Dedifferentiated amniotic fluid mesenchymal stem cell (primary cell): ENCODE measurements around the gene SLC32A1.
A peak's percentile ranks its signal among the peaks of the same experiment; 100 is the strongest.

ENCODE experiments used
- DNase-seq: peaks from one replicate; pipeline ENCODE4 v3.0.0-alpha.2; 2016; ENCODE audit errors: extremely low spot score

The SLC32A1 gene

GRCh38 chr20:38725931-38726803 lies 1.9 kb downstream of the SLC32A1 start:
- DNase-seq, result no peak

- DNase-seq, result no peak
Observed at GRCh38 chr20:38726804-38727606, 2.7 kb downstream of the SLC32A1 start.

- no peak for DNase-seq
Observed at GRCh38 chr20:38727607-38728190, 3.4 kb downstream of the SLC32A1 start.

GRCh38 chr20:38728191-38728781 lies 4.0 kb downstream of the SLC32A1 start:
- no peak for DNase-seq

GRCh38 chr20:38728911-38729642 lies 4.8 kb downstream of the SLC32A1 start:
- DNase-seq, result no peak

- no peak for DNase-seq
Observed at GRCh38 chr20:38729767-38730166, 5.5 kb downstream of the SLC32A1 start.

- no peak for DNase-seq
Observed at GRCh38 chr20:38730167-38730988, 6.1 kb downstream of the SLC32A1 start.

GRCh38 chr20:38730989-38731737 lies 6.9 kb downstream of the SLC32A1 start:
- DNase-seq, result no peak

GRCh38 chr20:38731738-38732113 lies 7.4 kb downstream of the SLC32A1 start:
- no peak for DNase-seq

- no peak for DNase-seq
Observed at GRCh38 chr20:38732981-38733380, 8.7 kb downstream of the SLC32A1 start.

- DNase-seq, result no peak
Observed at GRCh38 chr20:38735172-38735571, 10.9 kb downstream of the SLC32A1 start.

- no peak for DNase-seq
Observed at GRCh38 chr20:38737887-38738286, 13.6 kb downstream of the SLC32A1 start.

GRCh38 chr20:38745757-38746156 lies 21.5 kb downstream of the SLC32A1 start:
- no peak for DNase-seq

- DNase-seq, result no peak
Observed at GRCh38 chr20:38747495-38748096, 23.3 kb downstream of the SLC32A1 start.

- peak; percentile 86 for DNase-seq
Observed at GRCh38 chr20:38748097-38748860, 24.0 kb downstream of the SLC32A1 start, which contains the start of gene ACTR5. Gene ACTR5 (plus strand): TSS chr20:38748460. CDS start chr20:38748479, 19 bp downstream.

- DNase-seq, result no peak
Observed at GRCh38 chr20:38748861-38749149, 24.5 kb downstream of the SLC32A1 start.

- DNase-seq, result peak; percentile 31
Observed at GRCh38 chr20:38751360-38751976, 27.2 kb downstream of the SLC32A1 start.

- no peak for DNase-seq
Observed at GRCh38 chr20:38752029-38752428, 27.7 kb downstream of the SLC32A1 start.
